NT2/D1 (cell line): Measurements from ENCODE around the gene NUMB.

Experiments
- SUZ12 ChIP-seq: IDR thresholded peaks from 2 replicates; pipeline ENCODE4 v1.6.1; 2011; ENCODE audit not compliant: insufficient read length, insufficient read depth; ENCODE audit errors: extremely low read depth
- YY1 ChIP-seq: IDR thresholded peaks from 2 replicates; pipeline ENCODE4 v1.6.1; 2011; ENCODE audit not compliant: insufficient read length, insufficient read depth

DNA sequence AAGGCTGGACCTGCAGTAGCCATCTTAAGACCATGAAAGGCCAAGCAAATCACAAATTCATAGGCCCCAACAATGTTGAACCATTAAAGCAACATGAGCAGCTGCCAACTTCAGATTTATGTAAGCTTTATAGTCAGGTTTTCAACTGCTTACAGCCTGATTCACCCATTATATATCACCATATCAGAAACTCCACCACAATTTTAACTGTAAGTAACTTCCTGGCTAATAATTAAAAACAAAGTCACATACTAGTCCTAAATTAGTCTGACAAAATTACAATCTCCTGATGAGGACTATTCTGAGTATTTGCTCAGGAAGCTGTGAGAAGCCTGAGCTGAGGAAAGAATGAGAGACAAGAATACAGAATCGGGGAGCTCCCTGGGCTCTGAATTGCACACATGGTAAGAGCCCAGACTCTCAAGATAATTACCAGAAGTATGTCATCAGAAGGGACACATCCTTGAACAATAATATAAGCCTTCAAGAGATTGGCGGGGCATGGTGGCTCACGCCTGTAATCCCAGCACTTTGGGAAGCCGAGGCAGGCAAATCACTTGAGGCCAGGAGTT is 55.1 kb downstream of the NUMB start:
- TF ChIP-seq SUZ12 (no peak), YY1 (no peak)
